Jurkat, Clone E6-1 (cell line): Measurements from ENCODE around the gene PTPRH.
"Not testable (repeated sequence)": the region's sequence is repeated elsewhere in the genome, so short reads cannot be mapped to it uniquely, and the experiment has no call there.

Experiments used
- DNase-seq: peaks from one replicate; pipeline ENCODE4 v3.0.0-alpha.2; 2011; ENCODE audit warnings: low read depth, low spot score
- H3K4me3 ChIP-seq: 2 replicates; pipeline ENCODE4 v1.5.1; 2011; ENCODE audit warnings: mild to moderate bottlenecking, low read length, control low read depth, moderate library complexity

PTPRH gene

GRCh38 chr19:55197528-55197927 is 11.8 kb downstream of the PTPRH start:
- DNase-seq = no peak

GRCh38 chr19:55196803-55197202 is 12.5 kb downstream of the PTPRH start:
- no peak overlapping the region for H3K4me3 ChIP-seq
- no peak for DNase-seq

More at GRCh38 chr19:55197528-55197927, 11.8 kb downstream of the PTPRH start:
- H3K4me3 ChIP-seq = no peak overlapping the region

GRCh38 chr19:55193481-55193880 is 15.8 kb downstream of the PTPRH start:
- no peak for DNase-seq
- no peak overlapping the region for H3K4me3 ChIP-seq

GRCh38 chr19:55189403-55189835 is 19.9 kb downstream of the PTPRH start:
- DNase-seq = no peak

DNA sequence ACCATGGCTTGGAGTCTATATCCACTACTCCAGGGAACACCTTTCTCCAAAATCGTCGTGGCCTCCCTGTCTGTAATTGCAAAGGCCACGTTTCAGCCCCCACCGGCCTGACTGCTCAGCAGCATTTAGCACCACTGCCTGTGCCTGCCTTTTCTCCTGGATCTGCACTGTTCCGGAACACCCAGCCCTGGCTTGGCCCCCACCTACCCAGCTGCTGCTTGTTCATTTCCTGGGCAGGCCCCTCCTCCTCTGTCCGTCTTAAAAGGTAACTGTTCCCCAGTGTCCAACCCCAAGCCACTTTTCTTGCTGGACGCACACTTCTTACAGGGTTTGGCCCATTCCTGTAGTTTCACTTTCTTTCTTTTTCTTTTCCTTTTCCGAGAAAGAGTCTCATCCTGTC is 20.7 kb downstream of the PTPRH start:
- no peak overlapping the region for H3K4me3 ChIP-seq
- no peak for DNase-seq

More at GRCh38 chr19:55189403-55189835, 19.9 kb downstream of the PTPRH start:
- H3K4me3 ChIP-seq = no peak overlapping the region

- no peak for DNase-seq
- H3K4me3 ChIP-seq = no peak overlapping the region
These were observed 23.2 kb downstream of the PTPRH start for GRCh38 chr19:55186080-55186479.

- no peak for DNase-seq
- no peak overlapping the region for H3K4me3 ChIP-seq
These were observed 27.6 kb downstream of the PTPRH start for GRCh38 chr19:55181740-55182139.

GRCh38 chr19:55179606-55180484 is 29.5 kb downstream of the PTPRH start, which contains the start of gene SYT5:
Gene SYT5, minus strand, starts transcription at chr19:55180289. Its CDS starts 1,248 bp downstream, at chr19:55179041.
- H3K4me3 ChIP-seq = peak within 1 kb of the TSS; percentile 62
- no peak for DNase-seq

DNA sequence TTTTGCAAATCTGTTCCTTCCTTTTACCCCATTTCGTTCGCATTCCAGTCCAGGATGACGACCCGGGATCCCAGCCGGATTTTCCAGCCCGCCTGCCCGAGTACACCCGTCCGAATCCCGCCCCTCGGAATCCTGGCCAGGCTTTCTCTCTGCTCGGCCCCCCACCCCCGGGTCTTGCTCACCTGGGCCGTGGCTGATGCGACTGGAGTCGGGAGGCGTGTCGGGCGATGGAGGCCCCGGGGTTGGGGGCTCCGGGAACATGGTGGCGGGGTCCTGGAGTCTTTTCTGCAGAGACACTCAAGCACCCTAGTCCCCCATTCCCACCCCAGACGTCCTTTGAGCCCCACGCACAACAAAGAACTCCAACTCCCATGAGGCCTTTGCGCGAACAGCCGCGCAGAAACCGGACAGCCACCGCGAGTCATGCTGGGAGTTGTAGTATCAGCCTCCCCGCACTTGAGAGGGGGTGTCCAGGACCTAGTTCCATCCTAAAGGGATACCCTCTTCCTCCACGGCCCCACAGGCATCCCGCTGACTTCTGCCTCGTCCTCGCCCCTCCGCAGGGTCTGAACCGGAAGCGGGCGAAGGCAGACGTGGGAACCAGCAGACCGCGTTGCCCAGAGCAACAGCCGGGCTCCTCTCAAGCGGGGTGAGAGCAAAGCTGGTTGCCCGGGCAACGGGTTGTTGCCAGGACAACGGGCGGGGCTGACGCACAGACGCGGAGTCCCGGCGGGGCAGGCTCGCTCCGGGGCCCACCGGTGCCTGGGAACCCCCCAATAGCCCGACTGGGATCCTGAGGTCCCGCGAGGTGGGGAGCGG is 30.3 kb downstream of the PTPRH start:
- peak; percentile 94 for DNase-seq
- H3K4me3 ChIP-seq = peak overlapping the region; percentile 62

DNA sequence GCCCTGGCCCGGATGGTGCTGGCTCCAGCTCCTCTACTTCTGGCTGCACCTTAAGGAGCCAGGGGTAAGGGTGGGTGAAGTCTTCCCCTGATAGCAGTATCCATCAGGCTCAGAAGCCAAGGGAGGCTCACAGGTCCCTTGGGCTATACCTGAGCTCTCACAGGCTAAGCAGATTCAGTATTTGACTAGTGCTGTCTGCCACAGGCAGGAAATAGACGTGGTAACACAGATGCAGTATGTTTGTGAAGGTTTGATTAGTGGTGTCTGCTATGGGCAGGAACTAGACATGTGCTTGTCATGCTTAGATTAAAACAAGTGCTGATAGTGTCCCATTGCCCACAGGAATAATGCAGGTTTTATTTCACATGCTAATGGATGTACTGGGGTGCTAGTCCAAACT is 33.2 kb downstream of the PTPRH start:
- DNase-seq = peak; percentile 69
- no peak overlapping the region for H3K4me3 ChIP-seq

DNA sequence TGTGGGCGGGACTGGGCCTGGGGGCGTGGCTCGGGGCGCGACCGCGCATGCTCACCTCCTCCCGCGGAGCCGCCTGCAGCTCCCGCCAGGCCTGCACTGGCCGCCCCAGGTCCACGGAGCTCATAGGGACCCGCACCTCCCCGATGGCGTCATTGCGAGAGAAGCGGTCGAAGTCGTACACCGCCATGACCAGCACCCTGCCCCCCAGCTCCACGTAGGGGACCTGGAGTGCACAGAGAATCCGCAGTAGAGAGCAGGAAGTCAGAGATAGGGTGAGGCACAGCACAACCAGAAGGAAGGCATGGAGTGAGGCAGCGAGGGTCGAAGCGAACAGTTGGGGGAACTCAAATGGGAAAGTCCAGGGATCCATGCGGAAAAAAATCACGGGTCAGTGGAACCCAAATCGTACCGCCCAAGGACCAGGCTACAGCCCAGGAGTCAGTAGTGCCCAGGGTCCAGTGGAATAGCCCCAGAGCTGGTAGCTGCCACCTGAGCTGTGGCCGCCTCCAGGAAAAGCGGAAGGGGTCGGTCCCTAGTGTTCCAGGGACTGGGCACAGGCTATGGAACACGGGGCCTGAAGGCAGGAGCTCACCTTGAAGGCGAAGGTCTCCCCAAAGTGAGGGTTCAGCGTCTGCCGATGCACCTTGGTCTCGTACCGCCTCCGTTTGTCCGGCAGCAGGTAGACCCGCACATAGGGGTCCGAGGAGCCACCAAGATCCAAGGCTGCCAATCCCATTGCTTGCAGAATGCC is 34.0 kb downstream of the PTPRH start:
- H3K4me3 ChIP-seq = no peak overlapping the region
- no peak for DNase-seq

- peak overlapping the region; percentile 51; the same call in 1 of the 2 replicates for H3K4me3 ChIP-seq
- DNase-seq = no peak
These were observed 34.7 kb downstream of the PTPRH start for GRCh38 chr19:55174425-55175116.

- DNase-seq = no peak
- H3K4me3 ChIP-seq = peak overlapping the region; percentile 51
These were observed 35.4 kb downstream of the PTPRH start for GRCh38 chr19:55173714-55174409.

- no peak for DNase-seq
- H3K4me3 ChIP-seq = peak overlapping the region; percentile 51
These were observed 36.1 kb downstream of the PTPRH start for GRCh38 chr19:55173186-55173713.

DNA sequence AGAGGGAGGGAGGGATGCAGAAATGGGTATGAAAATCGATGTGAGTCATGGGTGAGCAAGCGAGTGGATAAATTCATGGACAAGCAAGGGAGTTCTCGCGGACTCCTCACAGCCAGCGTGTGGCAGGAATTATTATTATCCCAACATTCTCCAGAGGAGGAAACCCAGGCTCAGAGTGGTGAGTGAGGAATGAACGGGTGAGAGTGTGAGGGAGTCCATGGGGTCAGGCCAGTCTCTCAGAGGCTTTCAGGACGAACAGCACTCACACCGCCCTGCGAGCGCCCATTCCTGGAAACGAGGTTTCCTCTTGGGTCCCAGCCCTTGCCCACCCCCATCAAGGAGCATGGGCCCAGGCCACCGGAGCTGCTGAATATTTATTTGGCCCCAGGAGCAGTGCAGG is 36.6 kb downstream of the PTPRH start:
- no peak overlapping the region for H3K4me3 ChIP-seq
- no peak for DNase-seq

DNA sequence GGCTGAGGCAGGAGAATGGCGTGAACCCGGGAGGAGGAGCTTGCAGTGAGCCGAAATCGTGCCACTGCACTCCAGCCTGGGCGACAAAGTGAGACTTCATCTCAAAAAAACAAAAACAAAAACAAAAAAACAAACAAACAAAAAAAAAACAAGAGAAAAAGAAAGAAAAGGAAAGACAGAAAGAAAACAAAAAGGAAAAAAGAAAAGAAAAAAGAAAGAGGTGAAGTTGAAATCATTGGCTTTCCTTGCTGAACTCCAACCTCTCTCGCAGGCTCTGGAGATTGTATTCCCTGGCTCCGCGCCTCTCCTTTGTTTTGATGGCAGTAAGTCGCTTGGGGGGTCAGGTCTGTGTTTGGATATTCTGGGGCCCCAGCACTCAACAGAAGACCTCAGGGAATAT is 37.0 kb downstream of the PTPRH start:
- H3K4me3 ChIP-seq, DNase-seq: not testable (repeated sequence)

DNA sequence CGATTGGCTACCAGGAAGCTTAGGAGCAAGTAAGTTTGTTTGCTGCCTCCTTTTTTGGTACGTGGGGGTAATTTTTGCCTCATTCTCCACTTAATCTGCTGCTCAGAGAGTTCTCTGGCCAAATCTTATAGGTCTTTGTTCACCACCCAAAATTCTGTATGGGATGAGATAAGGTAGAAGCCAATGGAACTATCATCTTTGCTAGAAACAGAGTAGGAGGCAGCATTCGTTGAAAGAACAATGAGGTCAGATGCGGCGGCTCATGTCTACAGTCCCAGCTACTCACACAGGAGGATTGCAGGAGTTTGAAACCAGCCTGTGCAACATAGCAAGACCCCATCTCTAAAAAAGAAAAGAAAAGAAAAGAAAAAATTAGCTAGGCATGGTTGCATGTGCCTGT is 37.9 kb downstream of the PTPRH start:
- no peak for DNase-seq

GRCh38 chr19:55169136-55169535 is 40.2 kb downstream of the PTPRH start:
- no peak for DNase-seq
- H3K4me3 ChIP-seq = no peak overlapping the region

More for the DNA sequence above, 37.9 kb downstream of the PTPRH start:
- H3K4me3 ChIP-seq = no peak overlapping the region
